Erythroblast (primary cell): ENCODE measurements around the gene ZBTB1.

Source experiments
- GATA1 ChIP-seq: IDR thresholded peaks from 2 replicates; pipeline ENCODE4 v1.6.1; 2011; ENCODE audit warnings: low read depth, mild to moderate bottlenecking, control low read depth, low read length, moderate library complexity
- POLR2A ChIP-seq: IDR thresholded peaks from 2 replicates; pipeline ENCODE4 v1.6.1; 2011; ENCODE audit warnings: mild to moderate bottlenecking, low read length

DNA sequence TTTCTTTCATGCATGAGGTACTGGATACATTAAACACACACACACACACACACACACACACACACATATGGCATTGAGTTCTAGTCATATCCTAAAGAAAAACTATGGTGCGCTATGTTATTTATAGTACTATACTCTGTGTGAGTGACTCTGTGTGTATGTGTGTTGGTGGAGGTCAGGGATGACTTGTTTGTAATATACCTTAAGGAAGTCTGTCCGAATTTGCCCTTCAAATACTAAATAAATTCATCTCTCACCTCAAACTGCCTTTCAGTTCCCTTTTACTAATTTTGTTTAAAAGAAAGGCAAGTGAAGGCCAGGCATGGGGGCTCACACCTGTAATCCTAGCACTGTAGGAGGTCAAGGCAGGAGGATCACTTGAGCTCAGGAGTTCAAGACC lies 41.4 kb upstream of the ZBTB1 start:
- TF ChIP-seq POLR2A (no peak), GATA1 (no peak)
